AG09319 (cell line): ENCODE data around the gene TMPRSS9.
"Not testable (repeated sequence)": the region's sequence is repeated elsewhere in the genome, so short reads cannot be mapped to it uniquely, and the experiment has no call there.

Source experiments
- DNase-seq: peaks from one replicate; pipeline ENCODE4 v3.0.0-alpha.2; 2010; ENCODE audit warnings: low read depth; ENCODE audit errors: extremely low read depth
- CTCF ChIP-seq: IDR thresholded peaks from 2 replicates; pipeline ENCODE4 v1.5.1; 2011; ENCODE audit warnings: low read depth, mild to moderate bottlenecking, inconsistent platforms, low read length, moderate library complexity

The TMPRSS9 gene

GRCh38 chr19:2342656-2343288 is 17.3 kb upstream of the TMPRSS9 start:
- DNase-seq: no peak

GRCh38 chr19:2343289-2343982 is 16.6 kb upstream of the TMPRSS9 start:
- no peak for TF ChIP-seq CTCF
- no peak for DNase-seq

More at GRCh38 chr19:2342656-2343288, 17.3 kb upstream of the TMPRSS9 start:
- TF ChIP-seq CTCF: no peak

- no peak for TF ChIP-seq CTCF
- no peak for DNase-seq
Measured at GRCh38 chr19:2344381-2344870, 15.6 kb upstream of the TMPRSS9 start.

GRCh38 chr19:2345076-2345475 is 15.0 kb upstream of the TMPRSS9 start:
- DNase-seq: no peak

GRCh38 chr19:2345794-2346663 is 14.0 kb upstream of the TMPRSS9 start:
- TF ChIP-seq CTCF: no peak
- DNase-seq: no peak

More at GRCh38 chr19:2345076-2345475, 15.0 kb upstream of the TMPRSS9 start:
- TF ChIP-seq CTCF: no peak

- DNase-seq: not testable (repeated sequence)
Measured at GRCh38 chr19:2349818-2350217, 10.2 kb upstream of the TMPRSS9 start.

- DNase-seq: no peak
- TF ChIP-seq CTCF: no peak
Measured at GRCh38 chr19:2350656-2351055, 9.4 kb upstream of the TMPRSS9 start.
